Measurements from ENCODE around the gene RANBP1. TPM values are rescaled to one million over a fixed set of nuclear protein-coding genes. Genes with fewer than 3 reads are reported as not detected.

Gene RANBP1
- total and polyA plus RNA-seq, 9 of the 15 experiments (the other 6 are each of a cell fraction or from before 2014, with no cell fraction given), result 162 to 2,891 (median 1,289) TPM

- TF ChIP-seq, protein P1, sequence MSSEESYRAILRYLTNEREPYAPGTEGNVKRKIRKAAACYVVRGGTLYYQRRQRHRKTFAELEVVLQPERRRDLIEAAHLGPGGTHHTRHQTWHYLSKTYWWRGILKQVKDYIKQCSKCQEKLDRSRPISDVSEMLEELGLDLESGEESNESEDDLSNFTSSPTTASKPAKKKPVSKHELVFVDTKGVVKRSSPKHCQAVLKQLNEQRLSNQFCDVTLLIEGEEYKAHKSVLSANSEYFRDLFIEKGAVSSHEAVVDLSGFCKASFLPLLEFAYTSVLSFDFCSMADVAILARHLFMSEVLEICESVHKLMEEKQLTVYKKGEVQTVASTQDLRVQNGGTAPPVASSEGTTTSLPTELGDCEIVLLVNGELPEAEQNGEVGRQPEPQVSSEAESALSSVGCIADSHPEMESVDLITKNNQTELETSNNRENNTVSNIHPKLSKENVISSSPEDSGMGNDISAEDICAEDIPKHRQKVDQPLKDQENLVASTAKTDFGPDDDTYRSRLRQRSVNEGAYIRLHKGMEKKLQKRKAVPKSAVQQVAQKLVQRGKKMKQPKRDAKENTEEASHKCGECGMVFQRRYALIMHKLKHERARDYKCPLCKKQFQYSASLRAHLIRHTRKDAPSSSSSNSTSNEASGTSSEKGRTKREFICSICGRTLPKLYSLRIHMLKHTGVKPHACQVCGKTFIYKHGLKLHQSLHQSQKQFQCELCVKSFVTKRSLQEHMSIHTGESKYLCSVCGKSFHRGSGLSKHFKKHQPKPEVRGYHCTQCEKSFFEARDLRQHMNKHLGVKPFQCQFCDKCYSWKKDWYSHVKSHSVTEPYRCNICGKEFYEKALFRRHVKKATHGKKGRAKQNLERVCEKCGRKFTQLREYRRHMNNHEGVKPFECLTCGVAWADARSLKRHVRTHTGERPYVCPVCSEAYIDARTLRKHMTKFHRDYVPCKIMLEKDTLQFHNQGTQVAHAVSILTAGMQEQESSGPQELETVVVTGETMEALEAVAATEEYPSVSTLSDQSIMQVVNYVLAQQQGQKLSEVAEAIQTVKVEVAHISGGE (CRISPR knock-in tag; IDR thresholded peaks at IDR 0.05), result 0 out of 6 replicates have a peak, but pooled peaks of 1 of the 3 experiments have one; percentile 7
- 0 out of 2 replicates have a peak, but pooled peaks have one; percentile 46 for TF ChIP-seq HDAC6 (IDR thresholded peaks at IDR 0.05; ENCODE audit: low read depth, low read length)
- TF ChIP-seq ZNF184 (CRISPR knock-in tag; IDR thresholded peaks at IDR 0.05), result 0 out of 2 replicates have a peak, but pooled peaks have one; percentile 56
- TF ChIP-seq, protein P2, sequence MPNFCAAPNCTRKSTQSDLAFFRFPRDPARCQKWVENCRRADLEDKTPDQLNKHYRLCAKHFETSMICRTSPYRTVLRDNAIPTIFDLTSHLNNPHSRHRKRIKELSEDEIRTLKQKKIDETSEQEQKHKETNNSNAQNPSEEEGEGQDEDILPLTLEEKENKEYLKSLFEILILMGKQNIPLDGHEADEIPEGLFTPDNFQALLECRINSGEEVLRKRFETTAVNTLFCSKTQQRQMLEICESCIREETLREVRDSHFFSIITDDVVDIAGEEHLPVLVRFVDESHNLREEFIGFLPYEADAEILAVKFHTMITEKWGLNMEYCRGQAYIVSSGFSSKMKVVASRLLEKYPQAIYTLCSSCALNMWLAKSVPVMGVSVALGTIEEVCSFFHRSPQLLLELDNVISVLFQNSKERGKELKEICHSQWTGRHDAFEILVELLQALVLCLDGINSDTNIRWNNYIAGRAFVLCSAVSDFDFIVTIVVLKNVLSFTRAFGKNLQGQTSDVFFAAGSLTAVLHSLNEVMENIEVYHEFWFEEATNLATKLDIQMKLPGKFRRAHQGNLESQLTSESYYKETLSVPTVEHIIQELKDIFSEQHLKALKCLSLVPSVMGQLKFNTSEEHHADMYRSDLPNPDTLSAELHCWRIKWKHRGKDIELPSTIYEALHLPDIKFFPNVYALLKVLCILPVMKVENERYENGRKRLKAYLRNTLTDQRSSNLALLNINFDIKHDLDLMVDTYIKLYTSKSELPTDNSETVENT (CRISPR knock-in tag; IDR thresholded peaks at IDR 0.05), result peak; percentile 24; the same call in 1 of the 2 replicates
- peak; percentile 22; the same call in 1 of the 2 replicates for TF ChIP-seq ZBED1 (IDR thresholded peaks at IDR 0.05)
- no peak for TF ChIP-seq KAT2B (IDR thresholded peaks at IDR 0.05; ENCODE audit: low read depth, low read length)
- peak; percentile 43; the same call in 1 of the 2 replicates for TF ChIP-seq GABPB1 (CRISPR knock-in tag; IDR thresholded peaks at IDR 0.05)
- TF ChIP-seq RERE (CRISPR knock-in tag; IDR thresholded peaks at IDR 0.05; ENCODE audit: borderline replicate concordance), result peak; percentile 90
- TF ChIP-seq CREB1 (IDR thresholded peaks at IDR 0.05), result no peak
- peak; percentile 49; the same call in 1 of the 2 replicates for TF ChIP-seq CREB1 (CRISPR knock-in tag; IDR thresholded peaks at IDR 0.05)
These were observed 31.5 kb downstream of the RANBP1 start (continued) for GRCh38 chr22:20147237-20147988.

Measured in K562 (cell line).